ENCODE data around the gene CLMN.

The CLMN gene

DNA sequence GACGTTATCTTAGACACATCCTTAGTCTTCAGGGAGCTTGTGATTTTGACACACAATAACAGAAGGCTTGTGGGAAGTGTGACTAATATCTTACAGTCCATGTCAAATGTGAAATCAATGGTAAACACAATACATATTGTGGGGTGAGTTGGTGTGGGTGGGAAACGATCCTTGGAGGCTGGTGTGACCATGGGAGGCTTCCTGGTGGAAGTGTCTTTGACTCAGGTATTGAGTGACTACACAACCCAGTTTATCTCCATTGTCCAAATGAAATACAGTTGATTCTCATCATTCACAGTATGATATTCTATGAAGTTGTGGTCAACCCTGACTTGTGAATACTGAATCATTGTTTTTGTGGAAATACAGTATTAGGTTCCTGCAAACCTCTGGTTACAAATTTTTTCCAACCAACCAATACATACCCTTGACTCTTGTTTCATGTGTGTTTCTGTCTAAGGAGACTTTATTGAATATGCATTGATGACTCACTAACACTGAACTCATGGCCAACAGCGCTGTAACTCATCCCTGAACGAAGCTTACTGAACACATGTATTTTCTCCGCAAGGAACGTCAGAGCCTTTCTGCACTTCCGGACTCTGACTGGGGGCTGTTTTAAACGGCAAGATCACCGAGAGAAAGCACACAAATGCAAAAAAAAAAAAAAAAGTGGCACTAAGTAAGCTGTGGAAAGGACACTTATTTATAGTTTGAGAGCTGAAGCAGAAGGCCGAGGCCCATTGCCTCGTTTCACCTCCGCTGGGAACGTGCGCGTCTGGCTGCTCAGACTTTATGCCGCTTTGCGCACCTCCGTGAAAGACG is 59.0 kb downstream of the CLMN start:
- DNase-seq (ENCODE audit: low spot score) = no peak

DNA sequence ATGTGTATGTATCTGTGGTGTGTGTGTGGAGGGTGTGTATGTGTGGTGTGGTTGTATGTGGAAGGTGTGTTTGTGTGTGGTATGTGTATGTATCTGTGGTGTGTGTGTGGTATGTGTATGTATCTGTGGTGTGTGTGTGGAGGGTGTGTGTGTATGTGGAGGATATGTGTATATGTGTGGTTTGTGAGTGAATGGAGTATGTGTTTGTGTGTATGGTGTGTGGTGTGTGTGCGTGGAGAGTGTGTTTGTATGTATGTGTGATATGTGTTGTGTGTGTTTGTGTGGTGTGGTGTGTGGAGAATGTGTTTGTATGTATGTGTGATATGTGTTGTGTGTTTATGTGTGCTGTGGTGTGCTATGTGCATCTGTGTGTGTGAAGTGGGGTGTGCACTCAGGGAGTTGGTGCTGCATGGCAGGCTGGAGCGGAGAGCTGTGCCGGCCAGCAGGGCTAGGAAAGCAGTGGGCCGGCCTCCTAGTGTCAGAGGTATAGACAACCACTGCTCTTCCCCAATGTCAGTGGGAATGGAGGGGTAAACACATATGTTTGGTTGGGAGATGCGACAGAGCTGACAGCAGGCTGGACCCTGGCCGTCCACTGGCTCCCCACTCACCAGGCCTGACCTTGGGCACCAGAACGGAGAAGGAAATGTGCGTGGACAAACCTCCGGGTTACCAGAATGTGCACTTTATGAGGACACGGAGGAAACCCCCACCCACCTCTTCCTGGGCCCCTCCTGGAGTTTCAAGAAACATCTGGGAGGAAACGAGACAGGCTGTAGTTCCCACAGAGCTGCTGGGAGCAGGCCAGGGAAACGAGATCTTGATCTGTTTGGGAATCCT is 60.7 kb downstream of the CLMN start:
- DNase-seq (ENCODE audit: low spot score) = no peak

DNA sequence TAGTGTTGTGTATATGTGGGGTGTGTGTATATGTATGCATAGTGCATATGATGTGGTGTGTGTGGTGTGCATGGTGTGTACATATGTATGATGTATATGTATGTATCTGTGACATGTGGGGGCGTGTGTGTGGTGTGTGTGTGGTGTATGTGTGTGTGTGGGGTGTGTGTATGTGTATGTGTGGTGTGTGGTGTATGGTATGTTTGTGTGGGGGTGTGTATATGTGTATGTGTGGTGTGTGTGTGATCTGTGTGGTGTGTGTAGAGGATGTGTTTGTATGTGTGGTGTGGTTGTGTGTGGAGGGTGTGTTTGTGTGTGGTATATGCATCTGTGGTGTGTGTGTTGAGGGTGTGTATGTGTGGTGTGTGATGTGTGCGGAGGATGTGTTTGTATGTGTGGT is 61.6 kb downstream of the CLMN start:
- no peak for DNase-seq (ENCODE audit: low spot score)

DNA sequence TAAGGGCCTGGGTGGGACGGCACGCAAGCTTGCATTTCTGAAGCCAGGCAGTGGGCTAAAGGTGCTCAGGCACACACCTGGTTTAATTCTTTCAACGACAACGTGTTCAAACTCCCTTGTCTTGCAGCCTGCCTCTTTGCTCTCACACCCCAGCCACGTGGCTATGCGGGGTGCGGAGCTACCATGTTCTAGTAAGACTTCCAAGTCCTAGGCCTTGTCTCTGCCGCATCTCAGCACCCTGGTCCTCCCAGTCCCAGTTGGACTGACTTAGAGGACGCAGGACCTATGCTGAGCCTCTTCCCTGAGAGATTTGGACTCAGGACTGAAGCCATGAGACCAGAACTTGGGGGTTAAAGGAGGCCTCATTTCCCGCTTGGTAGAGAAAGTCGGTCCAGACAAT is 62.2 kb downstream of the CLMN start:
- no peak for DNase-seq (ENCODE audit: low spot score)

DNA sequence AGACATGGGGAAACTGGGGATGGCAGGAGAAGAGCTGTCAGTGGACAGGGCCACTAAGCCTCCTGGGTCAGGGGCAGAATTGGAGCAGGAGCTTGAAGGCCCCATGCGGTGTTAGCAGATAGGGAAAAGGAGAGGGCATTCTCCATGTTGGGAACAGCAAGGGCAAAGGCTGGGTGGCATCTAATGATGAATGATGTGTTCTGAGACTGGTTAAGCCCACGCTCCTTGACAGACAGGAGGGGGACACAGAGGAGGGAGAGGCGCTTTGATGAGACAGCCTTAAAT is 63.0 kb downstream of the CLMN start:
- no peak for DNase-seq (ENCODE audit: low spot score)

DNA sequence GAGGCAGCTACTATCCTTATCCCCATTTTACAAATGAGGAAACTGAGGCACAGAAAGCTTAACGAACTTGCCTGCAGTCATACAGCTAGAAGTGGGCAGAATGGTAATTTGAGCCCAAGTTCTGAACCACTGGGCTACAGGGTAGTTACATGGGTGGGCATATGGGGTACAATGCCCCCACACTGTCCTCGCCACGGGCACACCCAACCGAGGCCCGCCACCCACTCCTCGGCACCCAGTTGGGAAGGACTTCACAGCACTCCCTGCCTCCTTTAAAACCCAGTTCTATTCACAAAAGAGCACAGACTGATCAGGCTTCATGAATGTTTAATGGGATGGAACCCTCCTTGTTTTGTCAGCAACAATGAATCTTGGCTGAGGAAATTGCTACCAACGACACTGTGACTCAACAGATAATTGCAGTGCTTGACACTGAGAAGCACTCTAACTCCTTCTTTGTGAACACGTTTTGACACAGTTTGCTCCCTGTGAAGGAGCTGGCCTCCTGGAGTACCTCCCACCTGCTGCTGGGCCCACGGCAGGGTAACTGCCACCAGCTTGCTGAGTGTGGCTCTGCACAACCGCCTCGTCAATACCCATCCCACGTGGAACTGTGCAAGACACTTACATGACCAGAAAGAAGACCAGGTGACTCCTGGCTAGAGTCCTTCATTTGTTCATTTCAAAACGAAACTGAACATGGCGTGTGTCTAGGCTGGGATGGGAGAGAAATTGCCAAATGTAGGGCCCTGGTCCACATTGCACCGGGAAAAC is 63.5 kb downstream of the CLMN start:
- DNase-seq (ENCODE audit: low spot score) = no peak

DNA sequence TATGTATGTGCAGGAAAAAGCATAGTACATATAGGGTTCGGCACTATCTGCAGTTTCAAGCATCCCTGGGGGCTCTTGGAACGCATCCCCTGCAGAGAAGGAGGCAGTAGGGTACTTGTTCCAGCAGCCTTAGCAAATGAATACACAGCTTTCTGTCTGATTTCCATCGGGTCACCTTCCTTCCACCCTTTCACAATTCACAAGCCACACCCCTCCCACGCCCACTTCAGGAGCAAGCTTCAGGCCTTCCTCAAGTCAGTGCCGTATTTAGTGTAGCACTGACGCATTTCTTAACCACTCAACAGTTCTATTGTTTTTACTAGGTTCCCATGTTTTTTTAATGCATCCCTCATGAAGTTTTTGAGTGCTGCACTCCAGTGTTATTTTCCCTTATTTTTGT is 64.2 kb downstream of the CLMN start:
- DNase-seq (ENCODE audit: low spot score) = peak; percentile 74

DNA sequence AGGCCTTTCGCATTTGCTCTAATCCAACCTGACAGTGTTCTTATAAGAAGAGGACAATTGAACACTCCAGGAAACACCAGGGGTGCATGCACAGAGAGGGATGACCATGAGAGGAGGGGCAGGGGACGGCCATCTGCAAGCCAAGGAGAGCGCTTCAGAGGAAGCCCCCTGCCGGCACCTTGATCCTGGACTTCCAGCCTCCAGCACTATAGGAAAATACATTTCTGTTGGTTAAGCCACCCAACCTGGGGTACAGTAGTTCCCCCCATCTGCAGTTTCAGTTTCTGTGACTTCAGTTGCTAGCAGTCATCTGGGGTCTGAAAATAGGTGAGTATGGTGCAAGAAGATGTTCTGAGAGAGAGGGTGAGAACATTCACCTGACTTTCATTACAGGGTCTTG is 64.7 kb downstream of the CLMN start:
- no peak for DNase-seq (ENCODE audit: low spot score)

DNA sequence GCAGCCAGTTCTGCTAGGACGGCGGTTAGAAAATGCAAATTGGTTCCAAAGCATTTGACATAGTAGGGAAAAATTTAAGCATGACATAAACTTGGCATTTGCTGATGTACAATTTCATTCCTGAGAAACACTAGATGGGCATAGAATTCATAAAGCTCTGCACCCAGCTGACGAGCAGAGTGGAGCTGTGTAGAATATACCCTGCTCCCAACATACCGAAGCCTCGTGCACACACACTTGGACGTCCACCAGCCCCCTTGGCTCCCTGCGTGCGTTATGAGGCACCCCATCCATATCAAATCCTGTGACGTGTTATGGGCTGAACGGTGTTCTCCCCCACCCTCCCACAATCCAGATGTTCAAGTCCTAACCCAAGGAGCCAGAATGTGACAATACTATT is 65.4 kb downstream of the CLMN start:
- no peak for DNase-seq (ENCODE audit: low spot score)

DNA sequence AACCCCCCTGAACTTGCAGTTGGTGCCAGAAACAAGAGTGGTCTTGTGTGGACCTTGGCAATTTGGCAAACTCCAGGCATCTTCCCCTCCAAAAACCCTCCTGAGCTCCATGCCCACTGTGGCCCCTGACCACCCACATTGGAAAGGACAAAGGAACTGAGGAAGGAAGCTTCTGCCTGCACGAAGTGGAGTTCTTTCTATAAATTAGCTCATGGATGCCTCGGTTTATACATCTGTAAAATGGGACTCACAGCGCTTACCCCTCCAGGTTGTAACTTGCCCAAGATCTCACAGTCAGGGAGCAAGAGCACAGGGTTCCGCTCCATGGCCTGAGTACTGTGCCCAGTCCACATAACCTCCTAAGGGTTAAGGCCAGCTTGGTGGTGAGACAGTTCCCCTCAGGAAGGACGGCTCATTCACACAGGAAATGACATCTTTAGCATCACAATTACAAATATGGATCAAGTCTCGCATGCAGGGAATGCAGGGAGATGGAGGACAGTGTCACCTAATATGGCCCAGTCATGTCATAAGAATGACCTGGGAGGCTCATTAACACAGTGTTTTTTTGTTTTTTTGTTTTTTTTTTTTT is 66.6 kb downstream of the CLMN start:
- DNase-seq (ENCODE audit: low spot score) = no peak

DNA sequence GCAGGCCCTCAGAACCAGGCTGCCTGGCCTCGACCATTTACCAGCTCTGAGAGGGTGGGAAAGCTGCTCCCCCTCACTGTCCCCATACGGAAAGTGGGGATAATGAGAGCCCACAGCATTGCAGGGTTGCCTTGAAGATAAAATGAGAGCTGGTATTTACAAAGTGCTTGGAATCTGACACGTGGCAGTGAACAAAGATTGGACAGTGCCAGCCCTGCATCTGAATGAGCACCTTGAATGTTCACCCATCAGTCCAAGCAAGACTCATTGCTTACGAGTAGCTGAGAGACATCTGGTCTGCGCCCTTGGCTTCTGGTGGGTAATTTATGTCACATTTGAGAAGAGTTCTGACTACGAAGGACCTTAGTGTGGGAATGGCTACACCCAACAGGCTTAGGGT is 67.5 kb downstream of the CLMN start:
- DNase-seq (ENCODE audit: low spot score) = no peak

DNA sequence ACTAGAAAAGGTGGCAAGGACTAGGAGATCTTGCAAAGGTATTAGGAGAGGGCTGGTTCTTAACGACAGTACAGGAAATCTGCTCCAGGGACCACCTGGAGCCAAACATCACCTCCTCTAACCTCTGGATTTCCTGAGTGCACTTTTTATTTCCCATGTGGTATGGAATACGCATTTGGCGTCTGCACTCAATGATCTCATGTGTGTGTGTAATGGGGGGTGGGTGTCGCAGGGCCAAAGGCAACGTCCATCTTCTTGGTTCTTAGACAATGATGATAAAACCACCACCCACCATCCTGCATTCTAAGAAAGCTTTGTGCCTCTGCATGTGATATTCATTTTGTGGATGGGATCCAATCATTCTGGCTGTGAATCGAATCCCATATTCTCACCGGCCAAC is 68.8 kb downstream of the CLMN start:
- no peak for DNase-seq (ENCODE audit: low spot score)

DNA sequence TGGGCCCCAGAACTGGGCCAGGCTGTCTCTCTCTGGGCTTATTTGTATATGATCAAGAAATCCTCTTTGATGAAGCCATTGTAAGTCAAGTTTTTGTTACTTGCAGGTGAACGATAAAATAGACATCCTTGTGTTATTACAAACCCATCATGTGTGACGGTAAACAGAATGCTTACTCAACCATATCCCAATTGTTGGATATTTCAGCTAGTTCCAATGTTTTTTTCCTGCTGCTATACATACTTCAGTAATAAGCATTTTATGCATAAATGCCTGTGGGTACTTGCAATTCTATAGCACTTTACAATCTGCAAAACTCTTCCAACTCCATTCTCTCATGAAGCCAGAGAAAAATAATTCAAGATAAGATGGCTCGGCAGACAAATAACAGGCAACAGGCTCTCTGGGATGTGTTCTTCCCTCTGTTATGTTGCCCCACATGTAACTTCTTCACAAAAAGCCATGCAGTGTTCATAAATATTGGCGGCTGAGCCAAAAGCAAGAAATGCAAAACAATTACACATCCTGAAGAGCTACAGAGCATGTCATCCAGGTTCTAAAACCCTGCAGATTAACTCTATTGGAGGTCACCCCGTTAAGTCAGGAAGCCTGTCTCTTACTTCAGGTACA is 69.5 kb downstream of the CLMN start:
- no peak for DNase-seq (ENCODE audit: low spot score)

DNA sequence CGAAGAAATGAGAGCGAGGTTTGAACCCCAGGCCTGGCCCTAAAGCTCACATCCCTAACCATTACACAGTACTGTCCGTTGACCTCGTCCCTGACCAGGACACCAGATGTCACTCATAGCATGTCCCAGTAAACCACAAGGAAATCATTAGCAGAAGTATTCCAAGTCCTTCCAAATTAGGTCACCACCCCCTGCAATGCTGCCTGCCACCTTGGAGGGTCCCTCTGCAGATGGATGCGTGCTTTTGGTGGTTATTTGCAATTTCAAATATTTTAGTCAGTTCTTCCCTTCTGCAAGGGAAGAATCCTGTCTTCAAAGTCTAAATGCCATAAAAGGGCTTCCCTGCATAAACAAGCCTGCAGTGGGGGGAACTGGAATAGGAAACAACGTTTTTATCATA is 71.3 kb downstream of the CLMN start:
- no peak for DNase-seq (ENCODE audit: low spot score)

DNA sequence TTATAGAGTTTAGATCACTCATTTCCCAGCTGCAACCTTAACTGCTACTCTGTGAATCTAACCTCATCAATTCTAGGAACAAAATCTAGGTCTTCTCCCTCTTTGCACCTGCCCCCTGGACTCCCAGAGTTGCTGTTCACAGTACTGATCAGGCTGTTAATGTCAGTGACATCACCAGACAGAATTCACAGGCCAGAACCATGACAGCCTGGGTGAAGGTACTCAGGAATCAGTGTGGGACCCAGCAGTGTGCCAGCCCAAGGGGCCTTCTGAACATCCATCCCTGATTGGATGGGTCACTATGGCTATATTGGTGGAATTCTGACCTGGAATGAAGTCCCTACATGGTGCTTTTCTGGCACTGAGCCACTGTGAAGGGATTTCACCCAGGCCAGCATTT is 72.8 kb downstream of the CLMN start:
- DNase-seq (ENCODE audit: low spot score) = no peak

DNA sequence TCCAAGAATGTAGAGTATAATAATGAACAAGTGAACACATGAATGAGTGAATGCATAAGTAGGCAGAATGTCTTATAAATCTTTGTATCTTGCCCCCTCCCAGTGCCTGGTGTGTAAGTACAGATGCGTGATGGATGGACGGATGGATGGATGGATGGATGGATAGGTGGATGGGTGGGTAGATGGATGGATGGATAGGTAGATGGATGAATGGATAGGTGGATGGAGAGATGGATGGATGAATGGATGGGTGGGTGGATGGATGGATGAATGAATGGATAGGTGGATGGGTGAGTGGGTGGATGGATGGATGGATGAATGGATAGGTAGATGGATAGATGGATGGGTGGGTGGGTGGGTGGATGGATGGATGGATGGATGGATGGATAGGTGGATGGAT is 74.4 kb downstream of the CLMN start:
- no peak for DNase-seq (ENCODE audit: low spot score)

DNA sequence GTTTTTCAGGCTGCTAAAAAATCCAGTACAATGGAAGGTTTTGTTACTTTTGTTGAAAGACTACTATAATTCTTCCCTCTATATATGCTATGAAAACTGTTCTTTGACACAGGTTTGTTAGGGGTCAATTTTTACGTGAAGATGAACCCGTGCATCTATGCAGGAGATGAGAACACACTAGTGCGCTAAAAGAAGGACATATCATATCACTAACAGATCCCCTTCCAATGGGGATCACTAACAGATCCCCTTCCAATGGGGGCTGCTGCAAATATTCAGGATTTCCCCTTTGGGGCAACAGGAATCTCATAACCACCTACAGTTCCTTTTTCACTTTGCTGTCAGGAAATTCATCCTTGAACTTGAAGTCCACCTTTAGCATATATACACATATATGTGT is 75.1 kb downstream of the CLMN start:
- no peak for DNase-seq (ENCODE audit: low spot score)

DNA sequence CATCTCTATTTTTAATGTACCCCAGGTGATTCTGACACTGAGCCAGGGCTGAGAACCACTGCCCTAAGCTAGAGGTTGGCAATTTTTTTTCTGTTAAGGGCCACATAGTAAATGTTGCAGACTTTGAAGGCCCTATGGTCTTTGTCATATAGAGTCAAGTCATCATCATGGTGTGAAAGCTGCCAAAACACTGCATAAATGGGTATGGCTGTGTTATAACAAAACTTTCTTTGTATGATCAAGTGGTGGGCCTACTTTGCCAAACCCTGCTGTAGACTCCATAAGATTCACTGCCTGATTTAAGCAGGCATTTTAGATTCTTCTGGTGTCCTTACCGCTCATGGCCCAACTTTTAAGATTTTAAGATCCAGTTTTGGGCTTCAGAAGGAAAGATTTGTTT is 76.8 kb downstream of the CLMN start:
- no peak for DNase-seq (ENCODE audit: low spot score)

DNA sequence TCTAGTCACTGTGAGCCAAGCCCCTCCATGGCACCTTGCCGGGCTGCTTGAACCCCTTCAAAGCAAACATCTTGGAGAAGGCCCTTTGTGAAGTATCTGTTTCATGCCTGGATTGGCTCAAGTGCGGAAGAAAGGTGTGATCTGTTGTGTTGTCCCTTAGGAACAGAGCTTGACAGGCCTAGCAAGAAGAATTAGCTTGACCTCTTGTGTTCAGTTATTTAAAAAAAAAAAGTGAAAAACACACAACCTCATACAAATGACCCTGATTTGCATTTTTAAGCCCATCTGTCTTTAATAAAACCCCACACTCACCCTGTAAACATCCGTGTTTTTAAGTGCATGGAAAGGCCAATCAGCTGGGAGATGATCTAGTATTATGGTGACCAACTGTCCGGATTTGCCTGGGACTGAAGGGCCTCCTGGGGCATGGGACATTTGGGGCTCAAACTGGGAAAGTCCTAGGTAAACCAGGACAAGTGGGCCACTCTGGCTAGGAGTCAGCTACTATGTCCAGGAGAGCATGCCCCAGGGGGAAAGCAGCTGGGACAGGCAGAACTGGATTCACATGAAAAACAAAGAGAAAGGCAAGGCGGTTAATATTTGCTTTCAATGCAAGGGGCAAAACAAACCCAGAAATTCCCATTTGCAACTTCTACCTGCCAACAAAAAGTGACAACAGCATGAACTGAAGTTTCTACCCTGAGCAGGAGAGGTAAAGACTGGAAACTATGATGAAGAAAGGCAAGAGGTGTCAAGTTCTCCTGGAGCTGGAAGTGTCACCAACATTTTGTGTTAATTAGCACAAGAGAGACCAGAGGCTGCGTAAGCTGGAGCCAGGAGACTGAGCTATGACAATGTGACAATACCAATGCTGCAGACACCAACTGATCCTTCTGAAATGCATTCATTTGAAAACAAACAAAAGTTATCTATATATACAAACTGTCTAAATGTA is 78.6 kb downstream of the CLMN start:
- DNase-seq (ENCODE audit: low spot score) = no peak

DNA sequence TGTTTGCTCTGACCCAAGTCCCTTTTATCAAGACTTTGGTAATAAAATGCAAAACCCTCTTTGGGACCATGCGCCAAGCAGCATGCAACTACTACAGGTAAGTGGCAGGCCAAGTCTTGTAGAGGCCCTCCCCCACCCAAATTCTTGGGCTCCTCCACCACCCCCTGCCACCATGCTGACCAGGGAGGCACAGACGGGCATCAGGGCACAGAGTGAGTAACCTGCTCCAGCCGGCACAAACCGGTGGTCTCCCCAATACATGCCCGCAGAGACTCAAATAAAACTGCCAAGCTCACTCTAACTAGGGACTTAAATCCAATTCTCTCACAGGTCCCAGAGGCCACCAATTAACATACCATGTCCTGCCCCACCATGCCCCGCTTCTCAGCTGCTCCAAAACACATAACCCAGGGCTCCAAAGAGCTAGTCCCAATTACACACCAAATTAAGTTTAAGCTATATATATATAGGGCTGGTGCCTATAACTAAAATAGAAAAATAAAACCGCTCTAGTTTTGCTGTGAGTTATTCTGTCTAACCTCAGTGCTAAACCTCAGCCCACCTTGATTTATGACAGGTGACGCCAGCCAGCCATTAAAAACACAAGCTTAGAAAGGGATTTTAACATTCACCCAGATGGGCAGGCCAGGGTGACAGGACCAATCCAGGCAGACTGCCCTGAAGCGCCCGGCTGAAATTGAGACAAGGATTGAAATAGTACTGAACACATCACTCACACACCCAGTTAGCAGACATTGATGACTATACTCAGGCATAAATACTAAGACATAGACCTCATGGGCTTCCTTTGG is 81.0 kb downstream of the CLMN start:
- no peak for DNase-seq (ENCODE audit: low spot score)
